HG02759 (cell line): ENCODE results near the gene GSTP1.
A peak's percentile ranks its signal among the peaks of the same experiment; 100 is the strongest.
"Not testable (repeated sequence)": the region's sequence is repeated elsewhere in the genome, so short reads cannot be mapped to it uniquely, and the experiment has no call there.

Experiments used
- ATAC-seq: cut with Tn5 transposase; IDR thresholded peaks from one replicate; pipeline ENCODE4 v1.9.1; 2021; ENCODE audit warnings: mild to moderate bottlenecking, moderate library complexity; ENCODE audit not compliant: unreplicated experiment

Gene GSTP1

GRCh38 chr11:67562963-67563704 lies 20.5 kb upstream of the GSTP1 start:
- no peak for ATAC-seq

DNA sequence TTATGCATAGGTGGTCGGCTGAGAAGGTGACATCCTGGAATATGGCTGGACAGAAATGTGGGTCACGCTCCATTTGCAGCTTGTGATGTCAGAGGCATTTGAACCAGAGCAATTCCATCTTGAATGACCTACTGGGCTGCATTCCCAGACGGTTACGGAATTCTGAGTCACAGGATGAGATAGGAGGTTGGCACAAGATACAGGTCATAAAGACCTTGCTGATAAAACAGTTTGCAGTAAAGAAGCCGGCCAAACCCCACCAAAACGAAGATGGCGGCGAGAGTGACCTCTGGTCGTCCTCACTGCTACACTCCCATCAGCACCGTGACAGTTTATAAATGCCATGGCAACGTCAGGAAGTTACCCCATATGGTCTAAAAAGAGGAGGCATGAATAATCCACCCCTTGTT lies 19.9 kb upstream of the GSTP1 start:
- not testable (repeated sequence) for ATAC-seq

DNA sequence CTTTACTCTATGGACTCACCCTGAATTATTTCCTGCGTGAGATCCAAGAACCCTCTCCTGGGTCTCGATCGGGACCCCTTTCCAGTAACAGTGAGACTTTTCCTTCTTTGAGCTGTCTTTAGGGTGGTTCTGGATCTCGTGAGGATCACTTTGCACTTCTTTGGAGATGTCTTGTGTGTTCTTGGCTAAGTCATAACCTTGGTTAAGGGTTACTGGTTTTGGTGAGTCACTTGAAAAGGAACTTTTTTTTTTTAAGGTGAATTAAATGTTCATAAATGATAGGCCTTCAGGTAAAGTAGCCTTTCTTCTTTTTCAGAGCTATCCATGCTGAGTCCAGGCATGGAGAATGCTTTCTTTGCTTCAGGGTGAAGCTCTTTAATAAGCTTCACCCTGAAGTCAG lies 19.4 kb upstream of the GSTP1 start:
- no peak for ATAC-seq

- ATAC-seq, result no peak
Observed at GRCh38 chr11:67571443-67571842, 12.2 kb upstream of the GSTP1 start.

DNA sequence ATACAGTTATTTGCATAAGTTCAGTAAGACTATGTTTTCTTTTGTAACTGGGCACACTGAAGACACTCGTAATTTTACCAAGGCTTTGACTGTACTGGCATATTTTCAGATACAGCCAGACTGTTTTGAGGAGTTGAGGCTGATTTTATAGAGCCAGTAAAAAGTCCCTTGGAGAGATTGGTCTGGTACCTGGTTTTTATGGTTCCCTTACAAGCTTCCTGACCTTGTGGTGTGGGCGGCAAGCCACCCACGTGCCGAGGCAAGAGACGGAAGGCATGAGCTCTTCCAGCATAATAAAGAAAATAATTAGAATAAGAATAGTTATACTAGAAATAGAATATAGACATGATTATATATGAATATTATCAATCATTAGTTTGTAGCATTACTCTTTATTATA lies 11.3 kb upstream of the GSTP1 start:
- no peak for ATAC-seq

- ATAC-seq, result no peak
Observed at GRCh38 chr11:67572747-67573419, 10.7 kb upstream of the GSTP1 start.

DNA sequence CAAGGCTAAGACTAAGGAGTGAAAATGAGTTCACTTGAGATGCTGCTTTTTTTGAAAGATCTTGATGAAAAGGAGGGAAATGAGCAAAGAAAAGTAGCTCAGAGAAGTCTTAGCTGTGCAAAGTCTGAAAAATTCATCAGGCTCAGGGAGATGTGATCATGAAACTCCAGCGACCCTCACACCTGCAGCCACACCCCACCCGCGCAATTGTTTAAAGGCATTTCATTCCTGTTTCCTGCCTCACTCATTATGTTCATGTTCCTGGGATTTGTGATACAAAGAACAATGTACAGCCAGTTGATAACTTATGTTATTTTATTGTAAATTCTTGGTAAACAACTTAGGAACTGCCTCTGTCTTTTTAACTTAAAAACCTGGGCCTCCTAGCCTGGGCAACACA lies 8.7 kb upstream of the GSTP1 start:
- ATAC-seq, result no peak

DNA sequence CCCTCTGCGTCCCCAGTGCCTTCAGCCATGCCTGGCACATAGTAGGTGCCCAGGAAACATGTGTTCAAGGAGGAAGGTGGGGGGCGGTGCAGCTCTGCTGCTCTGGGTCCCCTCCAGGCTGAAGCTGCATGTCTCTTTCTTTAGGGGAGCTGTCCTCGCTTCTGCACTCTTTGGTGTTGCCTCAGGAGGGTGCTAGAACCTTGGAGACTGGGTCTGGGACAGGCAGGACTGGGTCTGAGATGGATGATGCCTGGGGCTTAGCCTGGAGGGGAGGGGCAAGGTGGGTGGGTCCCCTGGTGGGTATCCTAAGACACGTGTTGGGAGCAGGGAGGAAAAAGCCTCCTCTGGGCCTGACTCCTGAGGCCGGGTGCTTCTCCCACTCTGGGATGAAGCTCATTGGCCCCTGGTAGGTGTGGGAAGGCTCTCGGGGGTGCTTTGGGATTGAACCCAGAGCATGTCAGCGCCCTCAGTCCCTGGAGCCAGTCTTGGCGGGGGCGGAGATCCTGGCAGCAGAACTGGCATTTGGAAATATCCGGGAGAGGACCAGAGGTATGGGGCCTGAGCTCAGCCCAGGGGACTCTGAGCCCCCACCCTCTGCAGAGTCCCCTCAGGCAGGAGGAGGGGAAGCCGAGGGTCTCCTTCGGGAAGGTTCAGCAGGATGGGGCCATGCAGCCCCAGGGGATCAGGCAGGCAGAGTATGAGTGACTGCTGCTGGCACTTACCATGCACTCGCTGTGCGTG lies 6.7 kb upstream of the GSTP1 start:
- ATAC-seq, result no peak

- no peak for ATAC-seq
Observed at GRCh38 chr11:67577951-67578350, 5.7 kb upstream of the GSTP1 start.

DNA sequence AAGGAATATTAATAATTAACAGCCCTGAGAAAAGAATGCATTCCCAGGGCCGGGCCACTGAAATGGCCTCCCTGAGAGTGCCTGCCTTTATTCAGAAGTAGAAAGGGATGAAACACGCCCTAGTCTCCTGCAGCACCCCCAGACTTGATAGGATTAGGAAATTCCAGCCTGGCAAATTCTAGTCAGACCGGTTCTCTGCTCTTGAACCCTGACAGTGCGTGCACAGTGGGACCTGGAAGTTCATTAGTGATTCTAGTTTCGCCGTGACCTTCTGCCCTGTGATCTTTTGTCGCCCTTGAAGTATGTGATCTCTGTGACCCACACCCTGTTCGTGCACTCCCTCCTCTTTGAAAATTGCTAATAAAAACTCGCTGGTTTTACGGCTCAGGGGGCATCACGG lies 2.1 kb upstream of the GSTP1 start:
- no peak for ATAC-seq

GRCh38 chr11:67582011-67582410 lies 1.6 kb upstream of the GSTP1 start:
- ATAC-seq, result no peak

- ATAC-seq, result no peak
Observed at GRCh38 chr11:67584205-67584880, 731 bp downstream of the GSTP1 start.

GRCh38 chr11:67584881-67585873 lies 1.6 kb downstream of the GSTP1 start:
- ATAC-seq, result no peak

GRCh38 chr11:67585911-67586310 lies 2.3 kb downstream of the GSTP1 start:
- ATAC-seq, result no peak

DNA sequence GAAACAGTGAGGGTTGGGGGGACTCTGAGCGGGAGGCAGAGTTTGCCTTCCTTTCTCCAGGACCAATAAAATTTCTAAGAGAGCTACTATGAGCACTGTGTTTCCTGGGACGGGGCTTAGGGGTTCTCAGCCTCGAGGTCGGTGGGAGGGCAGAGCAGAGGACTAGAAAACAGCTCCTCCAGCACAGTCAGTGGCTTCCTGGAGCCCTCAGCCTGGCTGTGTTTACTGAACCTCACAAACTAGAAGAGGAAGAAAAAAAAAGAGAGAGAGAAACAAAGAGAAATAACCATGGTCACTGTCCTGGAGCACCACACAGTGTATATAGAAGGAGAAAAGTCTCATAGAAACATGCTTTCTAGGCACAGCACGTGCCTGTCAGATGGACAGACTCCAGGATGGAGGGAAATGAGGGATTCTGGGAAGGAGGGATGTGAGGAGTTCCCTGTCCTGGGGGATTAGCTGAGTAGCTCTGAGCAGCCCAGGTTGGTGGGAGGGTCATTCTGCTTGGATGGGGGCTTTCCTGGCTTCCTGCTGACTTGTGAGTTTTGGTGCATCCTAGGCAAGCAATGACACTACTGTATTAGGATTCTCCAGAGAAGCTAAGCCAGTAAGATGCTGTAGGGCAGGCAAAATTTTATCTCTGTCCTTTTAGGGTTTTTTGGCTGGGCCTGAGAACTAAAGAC lies 3.1 kb downstream of the GSTP1 start:
- no peak for ATAC-seq

GRCh38 chr11:67588136-67588503 lies 4.5 kb downstream of the GSTP1 start:
- peak; percentile 27 for ATAC-seq

DNA sequence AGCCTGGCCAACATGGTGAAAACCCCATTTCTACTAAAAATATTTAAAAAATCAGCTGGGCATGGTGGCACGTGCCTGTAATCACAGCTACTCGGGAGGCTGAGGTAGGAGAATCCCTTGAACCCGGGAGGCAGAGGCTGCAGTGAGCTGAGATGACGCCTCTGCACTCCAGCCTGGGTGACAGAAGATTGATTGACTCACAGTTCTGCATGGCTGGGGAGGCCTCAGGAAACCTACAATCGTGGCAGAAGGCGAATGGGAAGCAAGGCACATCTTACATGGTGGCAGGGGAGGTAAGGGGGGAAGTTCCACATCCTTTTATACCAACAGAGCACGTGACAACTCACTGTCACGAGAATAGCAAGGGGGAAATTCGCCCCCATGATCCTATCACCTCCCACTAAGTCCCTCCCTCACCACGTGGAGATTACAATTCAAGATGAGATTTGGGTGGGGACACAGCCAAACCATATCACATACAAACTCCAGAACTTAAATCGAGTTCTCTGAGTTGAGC lies 5.3 kb downstream of the GSTP1 start:
- ATAC-seq, result not testable (repeated sequence)

GRCh38 chr11:67592880-67593564 lies 9.4 kb downstream of the GSTP1 start:
- ATAC-seq, result no peak

DNA sequence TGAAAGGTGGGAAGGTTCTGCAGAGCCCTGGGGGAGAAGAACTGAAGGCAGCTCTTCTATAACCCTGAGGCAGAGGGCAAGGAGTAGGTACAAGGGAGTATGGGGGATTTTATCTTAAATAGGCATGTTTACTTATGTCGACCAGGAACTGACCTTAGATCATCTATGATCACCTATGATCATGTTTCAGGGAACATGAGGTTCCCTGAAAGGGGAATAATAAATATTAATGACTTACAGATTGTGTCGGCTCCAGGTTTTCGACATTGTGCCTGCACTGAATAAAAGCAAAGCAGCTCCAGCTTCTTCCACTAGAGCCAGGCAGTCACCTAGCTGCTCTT lies 9.9 kb downstream of the GSTP1 start:
- no peak for ATAC-seq
